M059J (cell line): ENCODE data around the gene HSPA1A. TPM values are rescaled to one million over a fixed set of nuclear protein-coding genes. Genes with fewer than 3 reads are reported as not detected.

ENCODE experiments used
- DNase-seq: peaks from one replicate; pipeline ENCODE4 v3.0.0-alpha.2; 2012; ENCODE audit warnings: low read depth
- total RNA-seq: library from RNA; depleted of rRNA; stranded (reverse); fragments of >200 nt; shearing (Covaris generic); gene quantifications from 2 replicates; pipeline ENCODE4 v1.2.3, GENCODE V29; 2014; rRNA removed

Gene HSPA1A
- total RNA-seq, 1 experiment from 2014 or later: 238 TPM

- no peak for DNase-seq
Measured at GRCh38 chr6:31864818-31865204, 49.5 kb downstream of the HSPA1A start.

- no peak for DNase-seq
Measured at GRCh38 chr6:31865205-31866118, 50.1 kb downstream of the HSPA1A start.

Other genes starting within 250 kb of the HSPA1A start
- not detected in 2 replicates for gene LTA, start 243.3 kb upstream of the HSPA1A start, total RNA-seq
- 0.47 and 0.62 TPM in 2 replicates for gene TNF, start 240.0 kb upstream of the HSPA1A start, total RNA-seq
- gene LTB, start 233.1 kb upstream of the HSPA1A start, total RNA-seq: 2.1 and 4.6 TPM in 2 replicates
- gene LST1, start 229.3 kb upstream of the HSPA1A start, total RNA-seq: not detected in 2 replicates
- gene NCR3, start 222.5 kb upstream of the HSPA1A start, total RNA-seq: not detected in 2 replicates
- gene AIF1, start 200.3 kb upstream of the HSPA1A start, total RNA-seq: not detected in 2 replicates
- 71.4 and 121 TPM in 2 replicates for gene PRRC2A, start 194.8 kb upstream of the HSPA1A start, total RNA-seq
- 194 and 317 TPM in 2 replicates for gene BAG6, start 162.9 kb upstream of the HSPA1A start, total RNA-seq
- 3.7 and 6.9 TPM in 2 replicates for gene APOM, start 159.6 kb upstream of the HSPA1A start, total RNA-seq
- gene C6orf47, start 154.8 kb upstream of the HSPA1A start, total RNA-seq: 29.9 and 37.5 TPM in 2 replicates
- 17.7 and 31.6 TPM in 2 replicates for gene GPANK1, start 150.5 kb upstream of the HSPA1A start, total RNA-seq
- gene CSNK2B, start 149.5 kb upstream of the HSPA1A start, total RNA-seq: 645 and 1,183 TPM in 2 replicates
- 0.10 and 1.1 TPM in 2 replicates for gene LY6G5B, start 145.6 kb upstream of the HSPA1A start, total RNA-seq
- 2.0 and 2.5 TPM in 2 replicates for gene LY6G5C, start 134.5 kb upstream of the HSPA1A start, total RNA-seq
- 37.0 and 51.9 TPM in 2 replicates for gene ABHD16A, start 112.2 kb upstream of the HSPA1A start, total RNA-seq
- not detected in 2 replicates for gene LY6G6F, start 108.7 kb upstream of the HSPA1A start, total RNA-seq
- not detected in 2 replicates for gene LY6G6D, start 100.2 kb upstream of the HSPA1A start, total RNA-seq
- not detected in 2 replicates for gene LY6G6C, start 93.8 kb upstream of the HSPA1A start, total RNA-seq
- gene MPIG6B, start 92.2 kb upstream of the HSPA1A start, total RNA-seq: not detected in 2 replicates
- 75.1 and 90.7 TPM in 2 replicates for gene DDAH2, start 86.2 kb upstream of the HSPA1A start, total RNA-seq
- 1,686 and 1,715 TPM in 2 replicates for gene CLIC1, start 79.0 kb upstream of the HSPA1A start, total RNA-seq
- 12.8 and 19.4 TPM in 2 replicates for gene MSH5, start 75.5 kb upstream of the HSPA1A start, total RNA-seq
- gene SAPCD1, start 52.9 kb upstream of the HSPA1A start, total RNA-seq: 1.7 TPM in 1 of 2 replicates, not detected in the other
- 0.94 and 1.8 TPM in 2 replicates for gene VWA7, start 38.2 kb upstream of the HSPA1A start, total RNA-seq
- gene VARS1, start 19.8 kb upstream of the HSPA1A start, total RNA-seq: 33.1 and 51.2 TPM in 2 replicates
- 162 and 306 TPM in 2 replicates for gene LSM2, start 8.6 kb upstream of the HSPA1A start, total RNA-seq
- 0.30 and 2.5 TPM in 2 replicates for gene HSPA1L, start 260 bp upstream of the HSPA1A start, total RNA-seq
- gene HSPA1B, start 12.2 kb downstream of the HSPA1A start, total RNA-seq: 185 and 359 TPM in 2 replicates
- gene NEU1, start 47.3 kb downstream of the HSPA1A start, total RNA-seq: 210 and 218 TPM in 2 replicates
- gene SLC44A4, start 63.5 kb downstream of the HSPA1A start, total RNA-seq: 0.20 TPM in 1 of 2 replicates, not detected in the other
- 51.0 and 73.4 TPM in 2 replicates for gene EHMT2, start 82.2 kb downstream of the HSPA1A start, total RNA-seq
- gene ZBTB12, start 86.5 kb downstream of the HSPA1A start, total RNA-seq: 0.76 and 2.3 TPM in 2 replicates
- gene C2, start 112.2 kb downstream of the HSPA1A start, total RNA-seq: 2.9 and 3.3 TPM in 2 replicates
- 7.8 and 8.4 TPM in 2 replicates for gene CFB, start 130.6 kb downstream of the HSPA1A start, total RNA-seq
- 201 and 228 TPM in 2 replicates for gene NELFE, start 143.4 kb downstream of the HSPA1A start, total RNA-seq
- 60.4 and 72.3 TPM in 2 replicates for gene SKIC2, start 143.6 kb downstream of the HSPA1A start, total RNA-seq
- gene DXO, start 156.6 kb downstream of the HSPA1A start, total RNA-seq: 26.8 and 33.3 TPM in 2 replicates
- 4.1 and 5.6 TPM in 2 replicates for gene C4A, start 166.5 kb downstream of the HSPA1A start, total RNA-seq
- gene C4B, start 199.3 kb downstream of the HSPA1A start, total RNA-seq: 3.0 and 3.1 TPM in 2 replicates
- not detected in 2 replicates for gene CYP21A2, start 222.9 kb downstream of the HSPA1A start, total RNA-seq